GM12878 (cell line): ENCODE measurements around the gene MXD4. TPM values are rescaled to one million over a fixed set of nuclear protein-coding genes. Genes with fewer than 3 reads are reported as not detected.

Source experiments
- ATAC-seq: fragments of 200-7000 bp; cut with Tn5 transposase; 3 replicates; pipeline ENCODE4 v1.9.1; 2020; ENCODE audit warnings: mild to moderate bottlenecking, moderate library complexity
- BruUV-seq: library from RNA; stranded (reverse); fragments of 400-500 nt; replicated peaks from 2 replicates; lab custom pipeline; 2021; lab: Mats Ljungman, UMichigan
- CTCF ChIA-PET: fragments of 300-600 bp; sonication (Branson Sonifier 250); formaldehyde crosslinking; extraction: SDS; loops from one replicate; lab custom pipeline; 2021; ENCODE audit warnings: inconsistent platforms; lab: Yijun Ruan, JAX
- POLR2A ChIA-PET: fragments of 350-600 bp; formaldehyde crosslinking; extraction: SDS; loops from one replicate; lab custom pipeline; 2021; ENCODE audit warnings: inconsistent platforms; lab: Charles Lee
- RAD21 ChIA-PET: fragments of 300-600 bp; sonication (Branson Sonifier 250); formaldehyde crosslinking; loops from one replicate; lab custom pipeline; 2023; ENCODE audit warnings: antibody characterized with exemption; ENCODE audit not compliant: unreplicated experiment; lab: Charles Lee
- SMC1A ChIA-PET: fragments of 300-600 bp; sonication (Branson Sonifier 250); formaldehyde crosslinking; loops from one replicate; lab custom pipeline; 2023; ENCODE audit not compliant: unreplicated experiment, uncharacterized antibody; lab: Charles Lee
- DNase-seq: peaks from one replicate; pipeline ENCODE4 v3.0.0-alpha.2; 2011; ENCODE audit warnings: low read depth, low spot score
- FAIRE-seq: peaks from 3 replicates; lab custom pipeline; 2011; peaks lifted over from hg19 to GRCh38; lab: Jason Lieb, UNC
- H2AFZ ChIP-seq: 2 replicates; pipeline ENCODE4 v1.6.0; 2011; ENCODE audit warnings: low read depth, low read length, control low read depth; ENCODE audit not compliant: control insufficient read depth
- H3K27ac ChIP-seq: 2 replicates; pipeline ENCODE4 v1.5.1; 2011; ENCODE audit warnings: control low read depth; ENCODE audit not compliant: control insufficient read depth, insufficient read depth
- H3K27me3 ChIP-seq, 2 experiments: replicated peaks in 1 of 2; 2 replicates each; pipeline versions ENCODE4 v1.6.0 to v1.6.1; 2011; ENCODE audit warnings: low read length in 1 of 2; ENCODE audit not compliant: control insufficient read depth in 2 of 2, insufficient read depth in 2 of 2
- H3K36me3 ChIP-seq, 2 experiments: 2 replicates each; pipeline ENCODE4 v1.5.1; 2011; ENCODE audit warnings: low read length in 1 of 2; ENCODE audit not compliant: control insufficient read depth in 2 of 2, insufficient read depth in 2 of 2
- H3K4me1 ChIP-seq: 2 replicates; pipeline ENCODE4 v1.6.1; 2011; ENCODE audit warnings: mild to moderate bottlenecking, low read length, moderate library complexity, mixed read lengths; ENCODE audit not compliant: control insufficient read depth, insufficient read depth
- H3K4me2 ChIP-seq: 2 replicates; pipeline ENCODE4 v1.6.0; 2011; ENCODE audit warnings: control low read depth; ENCODE audit not compliant: control insufficient read depth, insufficient read depth
- H3K4me3 ChIP-seq: fragments of 200-600 bp; sonication (generic); 2 replicates; pipeline ENCODE4 v1.5.1; 2016
- H3K79me2 ChIP-seq: 2 replicates; pipeline ENCODE4 v1.6.0; 2011; ENCODE audit warnings: low read length; ENCODE audit not compliant: control insufficient read depth, insufficient read depth
- H3K9ac ChIP-seq: 2 replicates; pipeline ENCODE4 v1.8.0; 2011; ENCODE audit warnings: low read length, control low read depth, mixed read lengths; ENCODE audit not compliant: control insufficient read depth, insufficient read depth
- H3K9me3 ChIP-seq: replicated peaks from 3 replicates; pipeline ENCODE4 v1.5.1; 2011; ENCODE audit warnings: mild to moderate bottlenecking, low read length; ENCODE audit not compliant: control insufficient read depth, insufficient read depth
- H4K20me1 ChIP-seq: 2 replicates; pipeline ENCODE4 v1.6.0; 2011; ENCODE audit not compliant: control insufficient read depth, insufficient read depth
- BMI1 ChIP-seq: fragments of 450-650 bp; IDR thresholded peaks from 2 replicates; pipeline ENCODE4 v1.6.1; 2016; ENCODE audit warnings: mild to moderate bottlenecking, moderate library complexity, borderline replicate concordance
- EGR1 ChIP-seq, 2 experiments: IDR thresholded peaks; 1 replicate in 1 of 2; 2 replicates in 1 of 2; pipeline ENCODE4 v1.6.1; 2011 to 2012; ENCODE audit warnings: low read depth in 2 of 2, low read length in 2 of 2, borderline replicate concordance in 1 of 2, mild to moderate bottlenecking in 1 of 2, moderate library complexity in 1 of 2
- HCFC1 ChIP-seq: fragments of 150-350 bp; IDR thresholded peaks from 2 replicates; pipeline ENCODE4 v1.6.1; 2014; ENCODE audit warnings: low read length
- JUND ChIP-seq: IDR thresholded peaks from 2 replicates; pipeline ENCODE4 v1.6.1; 2012; ENCODE audit warnings: low read depth, mild to moderate bottlenecking, low read length, improper control_type of control experiment, moderate library complexity
- NFYA ChIP-seq: IDR thresholded peaks from 2 replicates; pipeline ENCODE4 v1.6.1; 2011; ENCODE audit warnings: low read depth, mild to moderate bottlenecking, low read length, improper control_type of control experiment, borderline replicate concordance
- RAD51 ChIP-seq: fragments of 450-650 bp; IDR thresholded peaks from 2 replicates; pipeline ENCODE4 v1.6.1; 2016; ENCODE audit warnings: moderate library complexity, mild to moderate bottlenecking, inconsistent platforms
- RFX5 ChIP-seq: IDR thresholded peaks from 2 replicates; pipeline ENCODE4 v1.6.1; 2011; ENCODE audit warnings: low read depth, low read length, improper control_type of control experiment
- TCF7 ChIP-seq: IDR thresholded peaks from 2 replicates; pipeline ENCODE4 v1.6.1; 2014; ENCODE audit warnings: antibody characterized with exemption, borderline replicate concordance
- ZZZ3 ChIP-seq: IDR thresholded peaks from 2 replicates; pipeline ENCODE4 v1.6.1; 2011; ENCODE audit warnings: low read depth; ENCODE audit not compliant: control insufficient read depth, insufficient read length
- WGBS: methylation state at CpG from one replicate; pipeline ENCODE4 v1.1.6; 2016; ENCODE audit warnings: low lambda C conversion rate; ENCODE audit not compliant: insufficient replicate concordance, insufficient coverage; ENCODE audit errors: missing lambda C conversion rate; 5-methylcytosine and 5-hydroxymethylcytosine counted together
- in situ Hi-C: fragments of 300-500 bp; cut with MboI; formaldehyde crosslinking; loops from 9 replicates; pipeline ENCODE4 v1.14.3; 2018; ENCODE audit warnings: mixed read lengths
- intact Hi-C: fragments of 100-400 bp; cut with micrococcal nuclease; formaldehyde crosslinking; loops from one replicate; pipeline ENCODE4 v1.14.2; 2022; ENCODE audit not compliant: unreplicated experiment
- polyA plus RNA-seq, 11 experiments: library from polyadenylated mRNA; depleted of rRNA in 4 of 11; unstranded in 6 of 11; stranded (reverse) in 5 of 11; fragments of >200 nt; fragmentation: Nextera tagmentation in 4 of 11; fragmentation: Illumina TruSeq in 1 of 11; extraction: Ambion mirVana in 4 of 11; extraction: Trizol in 1 of 11; gene quantifications; 1 replicate in 1 of 11; 2 replicates in 10 of 11; pipeline versions ENCODE4 v1.2.1 to v1.2.3, GENCODE V29; 2011 to 2016; ENCODE audit warnings: inconsistent platforms in 2 of 11, missing spikeins in 2 of 11, low read depth in 1 of 11
- total RNA-seq, 4 experiments: library from RNA; depleted of rRNA in 3 of 4; stranded (reverse); fragments of >200 nt in 3 of 4; fragmentation: Illumina TruSeq in 1 of 4; extraction: Trizol in 1 of 4; gene quantifications; 2 replicates each; pipeline versions ENCODE4 v1.2.1 to v1.2.3, GENCODE V29; 2013 to 2021
- TF ChIP-seq, protein P1 (sequence below): IDR thresholded peaks from 2 replicates; pipeline ENCODE4 v1.6.1; 2012; ENCODE audit warnings: low read depth, low read length, improper control_type of control experiment
- TF ChIP-seq, protein P2 (sequence below): fragments of 450-650 bp; IDR thresholded peaks from 2 replicates; pipeline ENCODE4 v1.6.1; 2017; ENCODE audit warnings: borderline replicate concordance

Gene MXD4
- total and polyA plus RNA-seq, 10 of the 15 experiments (the other 5 are each of a cell fraction or from before 2014, with no cell fraction given): 0.21 to 25.6 (median 5.2) TPM

DNA sequence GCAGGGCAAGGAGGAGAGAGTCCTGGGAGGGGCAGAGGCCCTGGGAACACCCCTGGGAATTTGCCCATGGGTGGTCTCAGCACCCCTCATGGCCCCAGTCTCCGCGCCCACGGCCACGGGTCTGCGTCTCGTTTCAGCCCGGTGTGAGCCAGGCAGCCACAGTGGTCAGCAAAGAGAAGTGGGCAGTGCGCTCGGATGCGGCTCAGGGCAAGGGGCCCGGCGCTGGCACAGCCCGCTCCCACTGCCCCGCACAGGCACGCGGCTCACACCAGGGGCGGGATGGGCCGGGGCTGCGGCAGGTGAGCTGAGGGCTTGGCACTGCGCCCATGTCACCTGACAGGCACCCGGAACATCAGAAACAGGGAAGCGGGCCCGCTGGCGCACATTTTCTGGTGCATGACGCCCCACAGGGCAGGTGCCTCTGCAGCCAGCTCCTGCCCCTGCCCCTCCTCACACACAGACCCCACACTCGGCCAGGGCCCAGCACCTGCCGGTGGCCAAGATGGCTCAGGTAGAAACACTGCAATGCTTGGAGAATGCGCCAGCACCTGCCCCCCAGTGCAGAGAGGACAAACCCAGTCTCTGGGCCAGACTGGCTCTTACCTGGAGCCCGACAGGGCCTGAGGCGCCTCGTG, 41.9 kb upstream of the MXD4 start:
- RAD21 ChIA-PET: no interaction called here
- POLR2A ChIA-PET: no interaction called here
- no peaks in the 10 kb centered on the region for H3K27me3 ChIP-seq
- in situ Hi-C loops: no loop called here
- TF ChIP-seq, protein P1, sequence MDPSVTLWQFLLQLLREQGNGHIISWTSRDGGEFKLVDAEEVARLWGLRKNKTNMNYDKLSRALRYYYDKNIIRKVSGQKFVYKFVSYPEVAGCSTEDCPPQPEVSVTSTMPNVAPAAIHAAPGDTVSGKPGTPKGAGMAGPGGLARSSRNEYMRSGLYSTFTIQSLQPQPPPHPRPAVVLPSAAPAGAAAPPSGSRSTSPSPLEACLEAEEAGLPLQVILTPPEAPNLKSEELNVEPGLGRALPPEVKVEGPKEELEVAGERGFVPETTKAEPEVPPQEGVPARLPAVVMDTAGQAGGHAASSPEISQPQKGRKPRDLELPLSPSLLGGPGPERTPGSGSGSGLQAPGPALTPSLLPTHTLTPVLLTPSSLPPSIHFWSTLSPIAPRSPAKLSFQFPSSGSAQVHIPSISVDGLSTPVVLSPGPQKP: no peak
- TF ChIP-seq, all 136 proteins: peak for 0
- BruUV-seq: no TSS peak
- intact Hi-C loops: no loop called here
- Histone ChIP-seq H3K27ac (no peak overlapping the region), H3K4me2 (no peak overlapping the region), H3K4me3 (no peak overlapping the region), H3K36me3 (no peaks in the 10 kb centered on the region), H2AFZ (no peak overlapping the region), H3K4me1 (no peaks in the 10 kb centered on the region; the same call in 1 of the 2 replicates), H3K79me2 (no peaks in the 10 kb centered on the region), H3K9ac (no peak overlapping the region), H3K9me3 (no peaks in the 10 kb centered on the region; the same call in 2 of the 3 replicates), H4K20me1 (no peaks in the 10 kb centered on the region)
- no peak for ATAC-seq
- CTCF ChIA-PET: no interaction called here
- SMC1A ChIA-PET: no interaction called here
- DNase-seq: no peak
- 74% methylated on average over 25 of the region's 31 CpGs for WGBS
- FAIRE-seq: no peak

DNA sequence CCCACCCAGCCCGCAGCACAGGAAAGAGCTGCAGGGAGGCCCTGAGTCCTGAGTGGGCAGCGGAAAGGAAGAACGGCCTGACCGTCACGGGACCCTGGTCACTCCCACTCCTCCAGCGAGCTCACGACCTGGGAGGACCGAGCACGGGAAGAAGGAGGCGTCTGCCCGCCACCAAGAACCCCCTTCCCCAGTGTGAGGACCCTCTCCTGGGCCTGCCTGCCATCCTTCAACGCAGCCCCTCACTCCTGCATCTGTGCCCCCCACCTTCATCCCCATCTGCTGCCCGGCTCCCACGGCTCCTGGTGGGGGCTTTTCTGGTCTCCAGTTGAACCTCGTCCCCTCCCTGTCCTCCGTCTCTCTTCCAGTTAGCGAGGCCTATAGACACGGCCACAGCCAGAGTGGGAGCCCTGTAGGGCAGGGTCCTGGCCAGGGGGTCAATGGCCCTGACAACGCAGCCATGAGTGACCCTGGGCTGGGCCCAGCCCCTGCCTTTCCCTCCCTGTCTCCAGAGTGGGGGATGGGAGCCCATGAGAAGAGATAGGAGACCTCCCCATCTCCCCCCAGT, 41.3 kb upstream of the MXD4 start:
- H3K79me2 ChIP-seq: no peaks in the 10 kb centered on the region
- no peak for TF ChIP-seq ZZZ3
- TF ChIP-seq RAD51: no peak
- TF ChIP-seq JUND: no peak
- TF ChIP-seq, protein P2, sequence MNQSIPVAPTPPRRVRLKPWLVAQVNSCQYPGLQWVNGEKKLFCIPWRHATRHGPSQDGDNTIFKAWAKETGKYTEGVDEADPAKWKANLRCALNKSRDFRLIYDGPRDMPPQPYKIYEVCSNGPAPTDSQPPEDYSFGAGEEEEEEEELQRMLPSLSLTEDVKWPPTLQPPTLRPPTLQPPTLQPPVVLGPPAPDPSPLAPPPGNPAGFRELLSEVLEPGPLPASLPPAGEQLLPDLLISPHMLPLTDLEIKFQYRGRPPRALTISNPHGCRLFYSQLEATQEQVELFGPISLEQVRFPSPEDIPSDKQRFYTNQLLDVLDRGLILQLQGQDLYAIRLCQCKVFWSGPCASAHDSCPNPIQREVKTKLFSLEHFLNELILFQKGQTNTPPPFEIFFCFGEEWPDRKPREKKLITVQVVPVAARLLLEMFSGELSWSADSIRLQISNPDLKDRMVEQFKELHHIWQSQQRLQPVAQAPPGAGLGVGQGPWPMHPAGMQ: no peak
- no peak for TF ChIP-seq HCFC1
- TF ChIP-seq RFX5: no peak
- TF ChIP-seq BMI1: no peak
- no peak for TF ChIP-seq EGR1 (IDR thresholded peaks at IDR 0.05; ENCODE audit: borderline replicate concordance in 1 of 2, low read depth in 2 of 2, low read length in 2 of 2)
- TF ChIP-seq NFYA: no peak
- TF ChIP-seq TCF7: no peak
- RAD21 ChIA-PET: no interaction called here
- H3K27me3 ChIP-seq: no peaks in the 10 kb centered on the region
- H3K27ac ChIP-seq: no peak overlapping the region
- no peak overlapping the region for H2AFZ ChIP-seq
- CTCF ChIA-PET: no interaction called here
- no peak overlapping the region for H3K4me2 ChIP-seq
- DNase-seq (no peak), ATAC-seq (no peak), FAIRE-seq (no peak)
- H3K36me3 ChIP-seq: no peaks in the 10 kb centered on the region
- WGBS: 47% methylated on average over 17 of the region's 19 CpGs
- in situ Hi-C loops: no loop called here
- BruUV-seq: no TSS peak
- POLR2A ChIA-PET: interaction anchor here (0.6 kb wide), 1 partner anchor 196 kb away, joined by 4 read pairs; no protein-coding TSS in a partner anchor
- no peak overlapping the region for H3K4me3 ChIP-seq
- SMC1A ChIA-PET: no interaction called here
- intact Hi-C loops: no loop called here
- no peaks in the 10 kb centered on the region; the same call in 1 of the 2 replicates for H3K4me1 ChIP-seq
- H3K9me3 ChIP-seq: no peaks in the 10 kb centered on the region; the same call in 2 of the 3 replicates
- H4K20me1 ChIP-seq: no peaks in the 10 kb centered on the region
- H3K9ac ChIP-seq: no peak overlapping the region
